ENCODE results near the gene PABPN1L.

- TF ChIP-seq, protein P1, sequence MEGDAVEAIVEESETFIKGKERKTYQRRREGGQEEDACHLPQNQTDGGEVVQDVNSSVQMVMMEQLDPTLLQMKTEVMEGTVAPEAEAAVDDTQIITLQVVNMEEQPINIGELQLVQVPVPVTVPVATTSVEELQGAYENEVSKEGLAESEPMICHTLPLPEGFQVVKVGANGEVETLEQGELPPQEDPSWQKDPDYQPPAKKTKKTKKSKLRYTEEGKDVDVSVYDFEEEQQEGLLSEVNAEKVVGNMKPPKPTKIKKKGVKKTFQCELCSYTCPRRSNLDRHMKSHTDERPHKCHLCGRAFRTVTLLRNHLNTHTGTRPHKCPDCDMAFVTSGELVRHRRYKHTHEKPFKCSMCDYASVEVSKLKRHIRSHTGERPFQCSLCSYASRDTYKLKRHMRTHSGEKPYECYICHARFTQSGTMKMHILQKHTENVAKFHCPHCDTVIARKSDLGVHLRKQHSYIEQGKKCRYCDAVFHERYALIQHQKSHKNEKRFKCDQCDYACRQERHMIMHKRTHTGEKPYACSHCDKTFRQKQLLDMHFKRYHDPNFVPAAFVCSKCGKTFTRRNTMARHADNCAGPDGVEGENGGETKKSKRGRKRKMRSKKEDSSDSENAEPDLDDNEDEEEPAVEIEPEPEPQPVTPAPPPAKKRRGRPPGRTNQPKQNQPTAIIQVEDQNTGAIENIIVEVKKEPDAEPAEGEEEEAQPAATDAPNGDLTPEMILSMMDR (conservative IDR thresholded peaks at IDR 0.05) = no peak
- no peak for TF ChIP-seq ZFX (IDR thresholded peaks at IDR 0.05)
Observed at GRCh38 chr16:88875703-88876234, 9.3 kb upstream of the PABPN1L start.

Data from C4-2B (cell line).